ENCODE data around the gene TTC7B.

DNA sequence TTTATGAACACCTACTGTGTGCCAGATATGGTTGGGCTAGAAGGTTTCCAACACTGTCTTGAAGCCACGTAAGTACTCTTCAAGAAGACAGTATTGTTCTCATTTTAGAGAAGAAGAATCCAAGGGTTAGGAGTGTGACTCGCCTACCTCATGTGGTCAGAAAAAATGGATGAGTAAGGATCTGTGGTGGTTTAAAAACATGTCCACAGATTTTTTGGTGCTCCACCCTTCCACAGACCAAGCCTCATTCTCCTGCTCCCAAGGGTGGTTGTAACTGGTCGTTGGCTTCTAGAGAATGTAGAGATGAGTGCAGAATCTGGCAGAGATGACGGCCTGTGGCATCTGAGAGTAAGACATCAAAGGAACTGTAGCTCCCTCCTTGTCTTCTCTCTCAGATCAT, 30.3 kb upstream of the TTC7B start:
- TF ChIP-seq, protein P1, sequence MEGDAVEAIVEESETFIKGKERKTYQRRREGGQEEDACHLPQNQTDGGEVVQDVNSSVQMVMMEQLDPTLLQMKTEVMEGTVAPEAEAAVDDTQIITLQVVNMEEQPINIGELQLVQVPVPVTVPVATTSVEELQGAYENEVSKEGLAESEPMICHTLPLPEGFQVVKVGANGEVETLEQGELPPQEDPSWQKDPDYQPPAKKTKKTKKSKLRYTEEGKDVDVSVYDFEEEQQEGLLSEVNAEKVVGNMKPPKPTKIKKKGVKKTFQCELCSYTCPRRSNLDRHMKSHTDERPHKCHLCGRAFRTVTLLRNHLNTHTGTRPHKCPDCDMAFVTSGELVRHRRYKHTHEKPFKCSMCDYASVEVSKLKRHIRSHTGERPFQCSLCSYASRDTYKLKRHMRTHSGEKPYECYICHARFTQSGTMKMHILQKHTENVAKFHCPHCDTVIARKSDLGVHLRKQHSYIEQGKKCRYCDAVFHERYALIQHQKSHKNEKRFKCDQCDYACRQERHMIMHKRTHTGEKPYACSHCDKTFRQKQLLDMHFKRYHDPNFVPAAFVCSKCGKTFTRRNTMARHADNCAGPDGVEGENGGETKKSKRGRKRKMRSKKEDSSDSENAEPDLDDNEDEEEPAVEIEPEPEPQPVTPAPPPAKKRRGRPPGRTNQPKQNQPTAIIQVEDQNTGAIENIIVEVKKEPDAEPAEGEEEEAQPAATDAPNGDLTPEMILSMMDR (IDR thresholded peaks at IDR 0.05; ENCODE audit: insufficient read depth, low read length, poor library complexity, severe bottlenecking): no peak
- TF ChIP-seq EZH2phosphoT487 (conservative IDR thresholded peaks at IDR 0.05; ENCODE audit: low read length): no peak

Measured in SU-DHL-6 (cell line).